Subcutaneous adipose tissue (tissue), 4 donors: ENCODE data around the gene ZNF253. TPM values are rescaled to one million over a fixed set of nuclear protein-coding genes. Genes with fewer than 3 reads are reported as not detected.

Source experiments
- CTCF ChIP-seq: fragments of 450-650 bp; IDR thresholded peaks from one replicate; pipeline ENCODE4 v1.5.1; 2016; ENCODE audit warnings: low read depth, mild to moderate bottlenecking, control low read depth, antibody characterized with exemption, moderate library complexity
- total RNA-seq, 4 donors: library from RNA; depleted of rRNA; stranded (reverse); fragments of >200 nt; gene quantifications; one replicate each; pipeline ENCODE4 v1.1.0, GENCODE V29; 2016

Gene ZNF253
- total RNA-seq, 4 donors from 2014 or later: 6.8 to 9.1 (median 8.8) TPM

- TF ChIP-seq CTCF: no peak
These were observed 7.7 kb downstream of the ZNF253 start for GRCh38 chr19:19873381-19873780.

GRCh38 chr19:19877724-19878123, 12.0 kb downstream of the ZNF253 start:
- TF ChIP-seq CTCF: no peak

GRCh38 chr19:19884583-19884982, 18.9 kb downstream of the ZNF253 start:
- no peak for TF ChIP-seq CTCF

GRCh38 chr19:19900139-19900728, 34.6 kb downstream of the ZNF253 start:
- no peak for TF ChIP-seq CTCF

GRCh38 chr19:19900729-19901444, 35.2 kb downstream of the ZNF253 start, which contains the start of gene ZNF93:
ZNF93 (plus strand) TSS chr19:19900946; CDS start chr19:19901089, 143 bp downstream.
- no peak for TF ChIP-seq CTCF

- TF ChIP-seq CTCF: no peak
These were observed 44.0 kb downstream of the ZNF253 start for GRCh38 chr19:19909654-19910053.

GRCh38 chr19:19911150-19911549, 45.5 kb downstream of the ZNF253 start:
- no peak for TF ChIP-seq CTCF
